ENCODE results near the gene WDR47. TPM values are rescaled to one million over a fixed set of nuclear protein-coding genes. Genes with fewer than 3 reads are reported as not detected.

Gene WDR47
- total and polyA plus RNA-seq, 7 donors, result 3.7 to 34.3 (median 16.0) TPM

GRCh38 chr1:108983114-108983513 is 58.8 kb downstream of the WDR47 start:
- intact Hi-C loops (cut with DNase I), result no loop called here
- no peak for TF ChIP-seq EP300 (IDR thresholded peaks at IDR 0.05)
- no peak for TF ChIP-seq POLR2AphosphoS5 (IDR thresholded peaks at IDR 0.05)
- TF ChIP-seq CTCF (IDR thresholded peaks at IDR 0.05), result no peak
- TF ChIP-seq POLR2A (IDR thresholded peaks at IDR 0.05), result no peak

GRCh38 chr1:108976658-108977057 is 65.2 kb downstream of the WDR47 start:
- Histone ChIP-seq H3K4me1 (no peaks in the 10 kb centered on the region), H3K27me3 (no peaks in the 10 kb centered on the region), H3K9me3 (no peaks in the 10 kb centered on the region), H3K27ac (no peak overlapping the region), H3K36me3 (peaks cover 0 to 56% (median 3%) of the 10 kb centered on the region in 4 donors), H3K4me3 (no peak overlapping the region)
- TF ChIP-seq EP300 (IDR thresholded peaks at IDR 0.05), result no peak
- no peak for TF ChIP-seq POLR2AphosphoS5 (IDR thresholded peaks at IDR 0.05)
- TF ChIP-seq POLR2A (IDR thresholded peaks at IDR 0.05), result no peak
- no peak for TF ChIP-seq CTCF (IDR thresholded peaks at IDR 0.05)
- intact Hi-C loops (cut with DNase I), result no loop called here
- DNase-seq, result no peak
- WGBS, 2 donors, result 82 to 89% methylated on average over 4 of the region's 4 CpGs

More at GRCh38 chr1:108983114-108983513, 58.8 kb downstream of the WDR47 start:
- 89 to 93% methylated on average over 4 of the region's 4 CpGs for WGBS, 2 donors
- no peaks in the 10 kb centered on the region for H3K4me1 ChIP-seq
- H3K9me3 ChIP-seq, result no peaks in the 10 kb centered on the region
- peaks cover 0 to 47% (median 10%) of the 10 kb centered on the region in 4 donors for H3K36me3 ChIP-seq
- no peak for DNase-seq
- H3K4me3 ChIP-seq, result no peak overlapping the region
- no peaks in the 10 kb centered on the region for H3K27me3 ChIP-seq
- no peak overlapping the region for H3K27ac ChIP-seq

- H3K36me3 ChIP-seq, result peaks cover 0 to 64% (median 6%) of the 10 kb centered on the region in 4 donors
- no peak overlapping the region for H3K27ac ChIP-seq
- H3K4me3 ChIP-seq, result no peak overlapping the region
- H3K9me3 ChIP-seq, result no peaks in the 10 kb centered on the region
- WGBS, 2 donors, result 95 to 97% methylated on average over 1 of the region's 1 CpG
- no peaks in the 10 kb centered on the region for H3K4me1 ChIP-seq
- intact Hi-C loops (cut with DNase I), result no loop called here
- no peaks in the 10 kb centered on the region for H3K27me3 ChIP-seq
- no peak for DNase-seq
- TF ChIP-seq EP300 (IDR thresholded peaks at IDR 0.05) (no peak), POLR2A (IDR thresholded peaks at IDR 0.05) (no peak), CTCF (IDR thresholded peaks at IDR 0.05) (no peak), POLR2AphosphoS5 (IDR thresholded peaks at IDR 0.05) (no peak)
Measured at GRCh38 chr1:108972951-108973350, 69.0 kb downstream of the WDR47 start.

- Histone ChIP-seq H3K9me3 (no peaks in the 10 kb centered on the region), H3K4me1 (no peaks in the 10 kb centered on the region), H3K27me3 (no peaks in the 10 kb centered on the region), H3K27ac (no peak overlapping the region), H3K4me3 (no peak overlapping the region), H3K36me3 (peaks cover 0 to 41% (median 6%) of the 10 kb centered on the region in 4 donors)
- intact Hi-C loops (cut with DNase I), result no loop called here
- no peak for DNase-seq
- no peak for TF ChIP-seq POLR2AphosphoS5 (IDR thresholded peaks at IDR 0.05)
- no peak for TF ChIP-seq EP300 (IDR thresholded peaks at IDR 0.05)
Measured at GRCh38 chr1:108969346-108969745, 72.6 kb downstream of the WDR47 start.

GRCh38 chr1:108963052-108963686 is 78.7 kb downstream of the WDR47 start, which contains the start of gene CLCC1:
CLCC1 (minus strand) TSS chr1:108963484; CDS start chr1:108950437, 13,047 bp downstream.
- Histone ChIP-seq H3K27ac (peak within 1 kb of the TSS; percentile 92 to 98 (median 98)), H3K27me3 (no peaks in the 10 kb centered on the region), H3K4me3 (peak within 1 kb of the TSS; percentile 57 to 86 (median 74)), H3K36me3 (peaks cover 0 to 8% (median 0%) of the 10 kb centered on the region in 4 donors), H3K9me3 (no peaks in the 10 kb centered on the region), H3K4me1 (peaks cover 0 to 28% (median 19%) of the 10 kb centered on the region in 4 donors)
- peak; percentile 97 for DNase-seq
- WGBS, 2 donors, result 0 to 1% methylated on average over 72 of the region's 72 CpGs
- TF ChIP-seq POLR2A (IDR thresholded peaks at IDR 0.05), result peak; percentile 71 to 75
- no peak for TF ChIP-seq CTCF (IDR thresholded peaks at IDR 0.05)
- no peak for TF ChIP-seq EP300 (IDR thresholded peaks at IDR 0.05)
- peak; percentile 92 to 98 (median 94) for TF ChIP-seq POLR2AphosphoS5 (IDR thresholded peaks at IDR 0.05)
- intact Hi-C loops (cut with DNase I), result loop anchor here (5.0 kb wide), 3 partner anchors 79 to 136 kb away; partner anchors contain the start of genes TMEM167B and WDR47
